ENCODE measurements around the gene GARIN5A.

DNA sequence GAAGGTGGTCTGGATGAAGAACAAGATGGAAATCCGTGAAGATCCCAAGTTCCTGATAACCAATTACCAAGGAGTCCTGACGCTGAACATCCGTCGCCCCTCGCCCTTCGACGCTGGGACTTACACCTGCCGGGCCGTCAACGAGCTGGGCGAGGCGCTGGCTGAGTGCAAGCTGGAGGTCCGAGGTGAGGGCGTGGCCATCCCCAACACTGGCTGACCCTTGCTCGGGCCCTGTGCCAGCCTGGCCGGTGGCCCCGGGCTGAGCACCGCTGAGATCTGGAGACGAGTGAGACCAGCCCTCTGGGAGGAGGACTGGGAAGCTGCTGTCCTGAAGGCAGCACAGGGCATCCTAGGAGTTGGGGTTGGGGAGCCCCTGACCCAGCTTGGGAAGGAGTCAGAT, 12.3 kb downstream of the GARIN5A start:
- TF ChIP-seq, protein P1, sequence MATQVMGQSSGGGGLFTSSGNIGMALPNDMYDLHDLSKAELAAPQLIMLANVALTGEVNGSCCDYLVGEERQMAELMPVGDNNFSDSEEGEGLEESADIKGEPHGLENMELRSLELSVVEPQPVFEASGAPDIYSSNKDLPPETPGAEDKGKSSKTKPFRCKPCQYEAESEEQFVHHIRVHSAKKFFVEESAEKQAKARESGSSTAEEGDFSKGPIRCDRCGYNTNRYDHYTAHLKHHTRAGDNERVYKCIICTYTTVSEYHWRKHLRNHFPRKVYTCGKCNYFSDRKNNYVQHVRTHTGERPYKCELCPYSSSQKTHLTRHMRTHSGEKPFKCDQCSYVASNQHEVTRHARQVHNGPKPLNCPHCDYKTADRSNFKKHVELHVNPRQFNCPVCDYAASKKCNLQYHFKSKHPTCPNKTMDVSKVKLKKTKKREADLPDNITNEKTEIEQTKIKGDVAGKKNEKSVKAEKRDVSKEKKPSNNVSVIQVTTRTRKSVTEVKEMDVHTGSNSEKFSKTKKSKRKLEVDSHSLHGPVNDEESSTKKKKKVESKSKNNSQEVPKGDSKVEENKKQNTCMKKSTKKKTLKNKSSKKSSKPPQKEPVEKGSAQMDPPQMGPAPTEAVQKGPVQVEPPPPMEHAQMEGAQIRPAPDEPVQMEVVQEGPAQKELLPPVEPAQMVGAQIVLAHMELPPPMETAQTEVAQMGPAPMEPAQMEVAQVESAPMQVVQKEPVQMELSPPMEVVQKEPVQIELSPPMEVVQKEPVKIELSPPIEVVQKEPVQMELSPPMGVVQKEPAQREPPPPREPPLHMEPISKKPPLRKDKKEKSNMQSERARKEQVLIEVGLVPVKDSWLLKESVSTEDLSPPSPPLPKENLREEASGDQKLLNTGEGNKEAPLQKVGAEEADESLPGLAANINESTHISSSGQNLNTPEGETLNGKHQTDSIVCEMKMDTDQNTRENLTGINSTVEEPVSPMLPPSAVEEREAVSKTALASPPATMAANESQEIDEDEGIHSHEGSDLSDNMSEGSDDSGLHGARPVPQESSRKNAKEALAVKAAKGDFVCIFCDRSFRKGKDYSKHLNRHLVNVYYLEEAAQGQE (IDR thresholded peaks at IDR 0.05; ENCODE audit: low read depth, low read length): no peak
- TF ChIP-seq, protein P2, sequence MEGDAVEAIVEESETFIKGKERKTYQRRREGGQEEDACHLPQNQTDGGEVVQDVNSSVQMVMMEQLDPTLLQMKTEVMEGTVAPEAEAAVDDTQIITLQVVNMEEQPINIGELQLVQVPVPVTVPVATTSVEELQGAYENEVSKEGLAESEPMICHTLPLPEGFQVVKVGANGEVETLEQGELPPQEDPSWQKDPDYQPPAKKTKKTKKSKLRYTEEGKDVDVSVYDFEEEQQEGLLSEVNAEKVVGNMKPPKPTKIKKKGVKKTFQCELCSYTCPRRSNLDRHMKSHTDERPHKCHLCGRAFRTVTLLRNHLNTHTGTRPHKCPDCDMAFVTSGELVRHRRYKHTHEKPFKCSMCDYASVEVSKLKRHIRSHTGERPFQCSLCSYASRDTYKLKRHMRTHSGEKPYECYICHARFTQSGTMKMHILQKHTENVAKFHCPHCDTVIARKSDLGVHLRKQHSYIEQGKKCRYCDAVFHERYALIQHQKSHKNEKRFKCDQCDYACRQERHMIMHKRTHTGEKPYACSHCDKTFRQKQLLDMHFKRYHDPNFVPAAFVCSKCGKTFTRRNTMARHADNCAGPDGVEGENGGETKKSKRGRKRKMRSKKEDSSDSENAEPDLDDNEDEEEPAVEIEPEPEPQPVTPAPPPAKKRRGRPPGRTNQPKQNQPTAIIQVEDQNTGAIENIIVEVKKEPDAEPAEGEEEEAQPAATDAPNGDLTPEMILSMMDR (IDR thresholded peaks at IDR 0.05): no peak
- no peak for TF ChIP-seq POLR2AphosphoS5 (IDR thresholded peaks at IDR 0.05; ENCODE audit: low read depth, low read length)

Data from SK-N-SH (cell line).